Liver (tissue), 9 donors: ENCODE data around the gene AIF1. TPM values are rescaled to one million over a fixed set of nuclear protein-coding genes. Genes with fewer than 3 reads are reported as not detected.

Source experiments
- DNase-seq: peaks from one replicate; pipeline ENCODE4 v3.0.0-alpha.2; 2017; ENCODE audit warnings: low spot score
- H3K27ac ChIP-seq, 2 donors: one replicate each; pipeline ENCODE4 v1.7.0; 2013; ENCODE audit warnings: inconsistent platforms in 2 of 2, low read length in 2 of 2, control low read depth in 1 of 2, low read depth in 1 of 2, mild to moderate bottlenecking in 1 of 2
- H3K27me3 ChIP-seq, 4 donors: one replicate each; pipeline versions ENCODE4 v1.6.1 to v1.7.0; 2013; ENCODE audit warnings: low read length in 3 of 4, inconsistent platforms in 1 of 4, mild to moderate bottlenecking in 1 of 4, moderate library complexity in 1 of 4; ENCODE audit not compliant: control insufficient read depth in 4 of 4, insufficient read depth in 4 of 4
- H3K36me3 ChIP-seq, 4 donors: one replicate each; pipeline versions ENCODE4 v1.6.1 to v1.7.0; 2013; ENCODE audit warnings: low read length in 3 of 4, mild to moderate bottlenecking in 3 of 4, low read depth in 1 of 4, moderate library complexity in 1 of 4; ENCODE audit not compliant: control insufficient read depth in 4 of 4, insufficient read depth in 3 of 4
- H3K4me1 ChIP-seq, 4 donors: one replicate each; pipeline versions ENCODE4 v1.6.1 to v1.7.0; 2013; ENCODE audit warnings: low read length in 3 of 4, mild to moderate bottlenecking in 3 of 4, moderate library complexity in 1 of 4; ENCODE audit not compliant: control insufficient read depth in 4 of 4, insufficient read depth in 4 of 4
- H3K4me3 ChIP-seq, 3 donors: one replicate each; pipeline versions ENCODE4 v1.6.1 to v1.7.0; 2013; ENCODE audit warnings: low read length in 3 of 3, control low read depth in 1 of 3, low read depth in 1 of 3, mild to moderate bottlenecking in 1 of 3
- H3K9ac ChIP-seq, 2 donors: one replicate each; pipeline ENCODE4 v1.7.0; 2013; ENCODE audit warnings: low read length in 2 of 2, mild to moderate bottlenecking in 2 of 2, moderate library complexity in 2 of 2, control low read depth in 1 of 2, low read depth in 1 of 2
- H3K9me3 ChIP-seq, 4 donors: one replicate each; pipeline versions ENCODE4 v1.6.1 to v1.7.0; 2013; ENCODE audit warnings: low read length in 3 of 4; ENCODE audit not compliant: control insufficient read depth in 4 of 4
- ATF3 ChIP-seq: IDR thresholded peaks from 2 replicates; pipeline ENCODE4 v1.6.1; 2016; ENCODE audit warnings: antibody characterized with exemption
- CTCF ChIP-seq: fragments of 150-350 bp; IDR thresholded peaks from 2 replicates; pipeline ENCODE4 v1.5.1; 2017; ENCODE audit warnings: improper control_type of control experiment, low read depth, low read length; ENCODE audit not compliant: missing input control
- EGR1 ChIP-seq, 2 donors: IDR thresholded peaks; 2 replicates each; pipeline ENCODE4 v1.6.1; 2016 to 2018; ENCODE audit warnings: antibody characterized with exemption in 2 of 2, low read depth in 2 of 2
- FOXA2 ChIP-seq: IDR thresholded peaks from 2 replicates; pipeline ENCODE4 v1.6.1; 2016; ENCODE audit warnings: antibody characterized with exemption
- HNF4A ChIP-seq, 2 donors: conservative IDR thresholded peaks; 2 replicates each; pipeline ENCODE4 v1.6.1; 2016; ENCODE audit warnings: antibody characterized with exemption in 2 of 2, mild to moderate bottlenecking in 2 of 2
- JUND ChIP-seq, 2 donors: IDR thresholded peaks; 2 replicates each; pipeline ENCODE4 v1.6.1; 2016; ENCODE audit warnings: antibody characterized with exemption in 2 of 2
- MAX ChIP-seq: IDR thresholded peaks from 2 replicates; pipeline ENCODE4 v1.6.1; 2016; ENCODE audit warnings: antibody characterized with exemption
- NR2F2 ChIP-seq: IDR thresholded peaks from 2 replicates; pipeline ENCODE4 v1.6.1; 2016; ENCODE audit warnings: antibody characterized with exemption
- RAD21 ChIP-seq, 2 donors: IDR thresholded peaks; 2 replicates each; pipeline ENCODE4 v1.6.1; 2016; ENCODE audit warnings: antibody characterized with exemption in 2 of 2, mild to moderate bottlenecking in 2 of 2
- REST ChIP-seq: IDR thresholded peaks from 2 replicates; pipeline ENCODE4 v1.6.1; 2016; ENCODE audit warnings: antibody characterized with exemption, mild to moderate bottlenecking
- RXRA ChIP-seq, 2 donors: IDR thresholded peaks; 2 replicates each; pipeline ENCODE4 v1.6.1; 2017 to 2018; ENCODE audit warnings: antibody characterized with exemption in 2 of 2, mild to moderate bottlenecking in 1 of 2
- SP1 ChIP-seq: IDR thresholded peaks from 2 replicates; pipeline ENCODE4 v1.6.1; 2018; ENCODE audit warnings: antibody characterized with exemption, mild to moderate bottlenecking
- YY1 ChIP-seq: IDR thresholded peaks from 2 replicates; pipeline ENCODE4 v1.6.1; 2016; ENCODE audit warnings: antibody characterized with exemption, mild to moderate bottlenecking
- ZBTB33 ChIP-seq: IDR thresholded peaks from 2 replicates; pipeline ENCODE4 v1.6.1; 2016; ENCODE audit warnings: antibody characterized with exemption
- WGBS: extraction: QIAGEN DNeasy Blood & Tissue Kit; methylation state at CpG from one replicate; pipeline ENCODE4 v1.1.7; 2013; 5-methylcytosine and 5-hydroxymethylcytosine counted together
- polyA plus RNA-seq, 2 donors: library from polyadenylated mRNA; stranded (reverse) in 1 of 2; unstranded in 1 of 2; fragments of 200-250 nt in 1 of 2; fragments of >200 nt in 1 of 2; fragmentation: Nextera tagmentation in 1 of 2; extraction: Ambion mirVana in 1 of 2; gene quantifications; one replicate each; pipeline versions ENCODE4 v1.2.1 to v1.2.3, GENCODE V29; 2013 to 2015
- total RNA-seq, 2 donors: library from RNA; depleted of rRNA; stranded (reverse); fragments of >200 nt; gene quantifications; one replicate each; pipeline ENCODE4 v1.2.3, GENCODE V29; 2014
- donor health status: healthy.
- donor health status: healthy.
- donor health status: healthy.
- donor health status: healthy.
- donor health status: healthy.

The AIF1 gene
- total and polyA plus RNA-seq, 4 donors = 12.2 to 46.8 (median 26.7) TPM

- under 1% methylated on average over 62 of the region's 62 CpGs for WGBS
- peak overlapping the region; percentile 64 to 83 for H3K9ac ChIP-seq
- peak overlapping the region; percentile 63 to 73 for H3K27ac ChIP-seq
- no peaks in the 10 kb centered on the region for H3K36me3 ChIP-seq
- H3K4me1 ChIP-seq = peaks cover 0 to 16% (median 6%) of the 10 kb centered on the region in 4 donors
- peak overlapping the region; percentile 74 to 80 (median 78) for H3K4me3 ChIP-seq
- no peaks in the 10 kb centered on the region for H3K27me3 ChIP-seq
- peak; percentile 90 for DNase-seq
- TF ChIP-seq JUND (IDR thresholded peaks at IDR 0.05) = no peak
- no peak for TF ChIP-seq MAX
- TF ChIP-seq REST = no peak
- TF ChIP-seq YY1 = peak; percentile 33
- no peak for TF ChIP-seq FOXA2
- no peak for TF ChIP-seq EGR1 (IDR thresholded peaks at IDR 0.05; ENCODE audit: low read depth in 2 of 2)
- TF ChIP-seq HNF4A (conservative IDR thresholded peaks at IDR 0.05) = peak in 1 of 2 donors; percentile 2
- no peak for TF ChIP-seq NR2F2
- peak; percentile 76 to 82 for TF ChIP-seq RAD21 (IDR thresholded peaks at IDR 0.05)
- no peak for TF ChIP-seq ZBTB33
- peak; percentile 91 for TF ChIP-seq CTCF
- TF ChIP-seq SP1 = peak; percentile 22
- H3K9me3 ChIP-seq = no peaks in the 10 kb centered on the region
These were observed 34.1 kb upstream of the AIF1 start for GRCh38 chr6:31580807-31581433.

GRCh38 chr6:31581434-31582229, 33.4 kb upstream of the AIF1 start:
- TF ChIP-seq ATF3 = no peak
- TF ChIP-seq JUND (IDR thresholded peaks at IDR 0.05) = no peak
- TF ChIP-seq CTCF = no peak
- no peak for TF ChIP-seq RXRA (IDR thresholded peaks at IDR 0.05)
- peak in 1 of 2 donors; percentile 19 for TF ChIP-seq HNF4A (conservative IDR thresholded peaks at IDR 0.05)
- Histone ChIP-seq H3K4me3 (peak overlapping the region; percentile 74 to 80 (median 78)), H3K9ac (peak overlapping the region; percentile 64 to 83), H3K9me3 (no peaks in the 10 kb centered on the region), H3K27me3 (no peaks in the 10 kb centered on the region), H3K36me3 (no peaks in the 10 kb centered on the region), H3K27ac (peak overlapping the region; percentile 63 to 73), H3K4me1 (peaks cover 0 to 16% (median 6%) of the 10 kb centered on the region in 4 donors)
- no peak for DNase-seq
- 25% methylated on average over 21 of the region's 21 CpGs for WGBS
